ENCODE measurements around the gene RPRD2.

The RPRD2 gene

GRCh38 chr1:150515328-150516049 lies 151.5 kb downstream of the RPRD2 start, which contains the start of gene FALEC:
Gene FALEC (plus strand): TSS chr1:150515752.
- DNase-seq = peak; percentile 99

- no peak for DNase-seq
These were observed 152.2 kb downstream of the RPRD2 start for GRCh38 chr1:150516050-150516591.

- no peak for DNase-seq
These were observed 152.7 kb downstream of the RPRD2 start for GRCh38 chr1:150516616-150517015.

GRCh38 chr1:150521196-150521968 lies 157.4 kb downstream of the RPRD2 start:
- DNase-seq = no peak

- no peak for DNase-seq
These were observed 161.4 kb downstream of the RPRD2 start for GRCh38 chr1:150525348-150525747.
